GM18498 (cell line): ENCODE results near the gene ANAPC4.

ENCODE experiments used
- ATAC-seq: cut with Tn5 transposase; IDR thresholded peaks from one replicate; pipeline ENCODE4 v1.9.1; 2021; ENCODE audit warnings: mild to moderate bottlenecking, moderate library complexity; ENCODE audit not compliant: unreplicated experiment

Gene ANAPC4

DNA sequence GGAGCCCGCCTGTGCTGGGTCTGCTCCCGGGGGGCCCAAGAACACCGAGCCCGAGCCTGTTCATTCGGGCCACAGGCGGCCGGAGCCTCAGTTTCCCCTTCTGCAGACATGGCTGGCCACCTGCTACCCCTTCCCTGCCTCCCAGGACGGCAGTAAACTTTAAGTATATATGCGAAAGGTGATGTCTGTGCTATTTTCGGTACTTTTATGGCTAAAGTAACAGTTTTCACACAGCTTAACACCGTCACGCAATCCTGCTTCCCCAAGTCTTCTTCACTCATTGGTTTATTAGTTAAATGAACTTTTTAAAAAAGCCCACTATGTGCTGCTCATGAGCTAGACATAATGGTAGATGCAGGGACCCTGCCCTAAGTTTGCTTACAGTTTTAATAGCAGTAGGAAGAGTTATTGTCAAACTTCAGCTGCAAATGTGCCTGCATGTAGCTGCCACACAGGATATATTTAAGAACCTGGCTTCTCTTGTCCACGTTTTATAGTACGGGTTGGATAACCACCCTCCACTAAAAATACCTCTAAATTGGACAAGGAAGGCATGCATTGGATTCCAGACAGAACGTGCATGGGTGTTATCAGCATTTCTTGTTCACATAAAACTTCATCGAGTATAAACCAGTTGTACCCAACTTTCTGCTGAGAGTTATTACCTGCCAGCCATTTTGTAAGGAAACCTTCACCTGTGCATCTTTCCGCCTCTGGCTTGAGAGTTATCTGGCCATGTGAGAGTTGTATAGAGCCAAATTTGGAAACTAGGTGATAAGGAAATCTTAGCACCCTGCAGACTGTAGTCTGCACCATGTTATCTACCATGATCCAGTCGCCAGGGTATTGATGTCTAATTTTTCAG is 741 bp downstream of the ANAPC4 start:
- no peak for ATAC-seq

GRCh38 chr4:25378437-25378743 is 1.3 kb downstream of the ANAPC4 start:
- no peak for ATAC-seq

DNA sequence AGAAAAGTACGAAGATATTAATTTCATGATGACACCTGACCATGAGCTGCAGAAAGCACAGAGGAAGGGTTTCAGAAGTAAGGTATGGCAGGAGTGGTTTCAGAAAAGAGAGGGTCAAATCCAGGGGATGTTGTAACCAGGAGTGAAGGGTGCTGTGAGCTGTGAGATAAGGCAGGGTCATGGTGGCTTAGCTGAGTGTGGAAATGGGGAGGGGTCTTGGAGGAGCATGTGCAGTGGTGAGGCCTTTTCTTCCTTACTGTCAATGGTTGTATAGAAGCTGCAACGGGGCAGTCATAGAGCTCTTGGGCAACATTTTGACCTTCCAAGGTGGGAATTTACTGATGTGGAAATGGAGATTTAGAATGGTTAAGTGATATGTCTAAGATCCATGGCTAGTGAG is 2.5 kb downstream of the ANAPC4 start:
- no peak for ATAC-seq

GRCh38 chr4:25383647-25384046 is 6.6 kb downstream of the ANAPC4 start:
- ATAC-seq, result no peak

DNA sequence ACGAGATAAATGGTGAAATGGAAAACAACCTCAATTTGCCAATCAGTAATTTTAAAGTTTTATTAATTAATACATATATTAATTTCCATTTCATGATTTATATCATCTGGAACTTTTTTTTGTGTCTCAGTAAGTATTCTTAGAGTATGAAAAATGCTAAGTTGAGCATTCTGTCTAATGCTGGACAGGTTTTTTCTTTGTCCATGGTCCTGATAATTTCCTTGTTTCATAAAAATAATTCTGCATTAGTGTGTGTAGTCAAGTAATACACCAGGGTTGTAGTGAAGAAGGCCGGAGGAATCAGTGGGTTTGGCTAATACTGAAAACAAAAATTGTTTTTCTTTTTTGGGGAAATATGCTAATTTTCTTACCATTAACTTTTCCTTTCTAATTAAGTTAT is 9.9 kb downstream of the ANAPC4 start:
- no peak for ATAC-seq

GRCh38 chr4:25397305-25397704 is 20.2 kb downstream of the ANAPC4 start:
- ATAC-seq, result no peak

- ATAC-seq, result no peak
These were observed 22.4 kb downstream of the ANAPC4 start for GRCh38 chr4:25399510-25399909.

- no peak for ATAC-seq
These were observed 24.0 kb downstream of the ANAPC4 start for GRCh38 chr4:25401066-25401465.

DNA sequence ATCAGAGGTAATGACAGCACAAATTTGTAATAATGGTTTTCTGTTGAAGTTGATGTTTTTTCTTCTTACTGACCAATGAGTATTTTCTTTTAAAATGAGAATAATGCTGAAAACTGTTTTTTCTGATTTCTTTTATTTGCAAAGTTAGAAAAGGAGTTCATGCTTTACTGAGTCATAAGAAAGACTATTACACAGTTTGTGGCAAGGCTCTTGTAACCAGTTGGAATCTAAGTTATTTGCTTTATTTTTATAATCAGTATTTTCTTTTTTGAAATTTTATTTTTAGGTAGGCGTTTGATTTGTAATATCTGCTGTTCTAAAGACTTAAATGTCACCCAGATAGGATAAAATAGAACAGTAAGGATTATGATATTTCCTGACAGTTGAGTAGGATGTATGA is 25.5 kb downstream of the ANAPC4 start:
- ATAC-seq, result no peak

DNA sequence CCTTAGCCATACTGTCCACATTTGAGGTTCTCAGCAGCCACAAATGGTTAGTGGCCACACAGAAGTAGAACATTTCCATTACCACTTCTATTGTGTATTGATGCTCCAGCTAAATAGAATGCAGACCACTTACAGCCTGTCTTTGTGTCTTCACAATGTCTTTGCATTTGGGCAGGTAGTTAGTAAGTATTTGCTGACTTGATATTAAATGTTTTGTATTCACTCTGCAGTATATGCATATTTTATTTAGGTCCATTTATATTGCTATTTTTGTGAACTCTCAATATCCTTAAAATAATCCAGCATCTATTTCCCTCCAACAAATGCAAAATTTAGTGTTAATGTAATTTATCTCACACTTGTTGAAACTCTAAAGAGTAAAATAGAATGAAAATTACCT is 26.6 kb downstream of the ANAPC4 start:
- no peak for ATAC-seq

- no peak for ATAC-seq
These were observed 28.4 kb downstream of the ANAPC4 start for GRCh38 chr4:25405453-25405852.

- ATAC-seq, result no peak
These were observed 29.1 kb downstream of the ANAPC4 start for GRCh38 chr4:25406081-25406692.

- no peak for ATAC-seq
These were observed 33.9 kb downstream of the ANAPC4 start for GRCh38 chr4:25410820-25411529.

DNA sequence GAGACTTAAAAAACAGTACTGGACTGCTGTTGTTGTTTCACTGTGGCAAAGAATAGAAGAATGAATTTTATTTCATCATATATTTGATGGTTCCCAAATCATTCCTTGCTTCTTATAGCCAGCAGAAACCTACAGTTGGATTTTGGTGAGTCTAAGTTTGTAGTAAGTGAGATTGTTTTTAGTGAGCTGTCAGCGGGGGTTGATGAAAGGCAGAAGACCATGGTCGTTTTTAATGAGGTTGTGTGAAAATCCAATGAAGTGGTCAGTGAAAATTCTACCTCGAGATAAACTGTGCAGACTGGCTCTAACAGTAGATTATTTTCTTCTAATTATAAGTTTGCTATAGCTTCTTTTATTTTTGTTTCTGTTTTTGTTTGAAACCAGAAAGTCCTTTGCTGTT is 36.2 kb downstream of the ANAPC4 start:
- ATAC-seq, result no peak

- no peak for ATAC-seq
These were observed 40.0 kb downstream of the ANAPC4 start for GRCh38 chr4:25417014-25417413.

- ATAC-seq, result no peak
These were observed 43.9 kb downstream of the ANAPC4 start for GRCh38 chr4:25420931-25421330.

DNA sequence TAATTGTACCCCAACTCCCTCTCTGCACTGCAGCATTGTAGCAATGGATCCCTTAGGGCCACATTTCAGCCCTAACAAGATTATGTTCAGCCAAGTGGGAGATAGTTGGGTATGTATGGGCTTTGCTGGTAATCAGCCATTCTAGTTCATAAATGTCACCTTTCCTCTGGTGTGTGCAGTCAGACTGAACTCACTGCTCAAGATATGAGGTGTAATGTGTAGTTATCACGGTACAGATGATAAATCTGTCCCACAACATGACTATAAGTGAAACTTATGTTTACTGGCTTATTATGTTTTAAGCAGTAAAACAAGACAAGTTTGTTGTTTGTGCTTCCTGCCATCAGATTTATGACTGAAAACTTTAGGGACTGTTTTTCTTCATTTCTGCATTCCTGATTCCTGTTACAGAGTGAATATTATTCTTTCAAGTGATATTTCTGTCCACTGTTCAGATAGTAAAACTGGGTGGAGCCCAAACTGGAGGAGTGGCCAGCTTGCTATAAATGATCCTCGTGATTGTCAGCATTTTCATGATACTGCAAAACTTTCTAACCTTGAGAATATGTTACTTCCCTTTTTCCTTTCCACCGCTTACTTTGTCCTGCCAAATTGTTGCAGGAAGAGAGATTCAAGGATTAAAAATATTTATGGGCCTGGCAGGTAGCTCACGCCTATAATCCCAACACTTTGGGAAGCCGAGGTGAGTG is 44.9 kb downstream of the ANAPC4 start:
- no peak for ATAC-seq

GRCh38 chr4:25423548-25423947 is 46.5 kb downstream of the ANAPC4 start:
- ATAC-seq, result no peak

DNA sequence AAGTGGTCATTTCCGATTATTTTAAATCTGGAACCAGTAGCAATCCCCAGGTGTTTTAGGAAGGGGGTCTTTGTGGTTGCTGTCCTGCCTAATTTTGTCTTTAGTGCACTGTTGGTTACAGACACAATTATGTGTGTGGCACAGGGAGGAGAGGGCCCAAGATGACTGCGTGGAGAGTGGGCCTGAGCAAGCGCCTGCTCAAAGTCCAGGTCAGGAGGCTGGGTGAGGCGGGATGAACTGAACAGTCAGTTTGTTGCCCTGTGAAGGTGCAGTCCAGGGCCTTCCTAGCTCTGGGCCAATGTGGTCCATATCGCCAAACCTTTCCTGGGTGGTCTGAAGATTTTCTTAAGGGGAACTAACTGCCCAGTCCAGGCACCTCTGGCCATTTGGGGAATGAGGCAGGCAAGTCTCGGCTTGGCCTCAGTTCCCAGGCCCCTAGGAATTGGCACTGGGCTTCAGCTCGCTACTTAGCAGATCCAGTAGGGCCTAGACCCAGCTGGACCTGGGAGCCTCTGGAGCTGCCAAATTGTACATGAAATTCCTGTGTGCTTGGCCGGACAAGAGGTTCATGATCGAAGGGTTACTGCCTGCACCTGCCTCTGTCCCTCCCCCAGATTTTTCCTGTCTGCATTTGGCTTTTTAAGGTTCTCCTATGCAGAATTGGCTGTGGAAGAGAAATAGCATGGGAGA is 47.6 kb downstream of the ANAPC4 start:
- no peak for ATAC-seq

GRCh38 chr4:25425361-25425760 is 48.3 kb downstream of the ANAPC4 start:
- ATAC-seq, result no peak

- no peak for ATAC-seq
These were observed 50.8 kb downstream of the ANAPC4 start for GRCh38 chr4:25427871-25428270.
